ENCODE measurements around the gene MSANTD1.

DNA sequence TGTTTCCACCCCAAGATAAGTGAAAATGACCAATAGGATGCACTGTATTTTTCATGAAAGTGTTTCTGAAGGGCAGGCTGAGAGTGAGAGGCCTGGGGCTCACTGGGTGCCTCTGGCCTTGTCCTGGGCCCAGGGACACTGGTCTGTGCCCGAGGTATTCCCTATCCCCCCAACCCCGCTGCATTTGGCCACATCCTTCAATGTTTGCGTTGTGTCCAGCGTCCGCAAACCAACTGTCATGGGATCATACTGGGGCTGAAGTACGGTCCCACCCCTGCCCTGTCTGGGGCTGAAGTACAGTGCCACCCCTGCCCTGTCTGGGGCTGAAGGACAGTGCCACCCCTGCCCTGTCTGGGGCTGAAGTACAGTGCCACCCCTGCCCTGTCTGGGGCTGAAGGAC, 22.0 kb upstream of the MSANTD1 start:
- TF ChIP-seq POLR2A (IDR thresholded peaks at IDR 0.05; ENCODE audit: low read depth, low read length), result no peak
- TF ChIP-seq POLR2AphosphoS5 (IDR thresholded peaks at IDR 0.05; ENCODE audit: low read depth, low read length), result no peak
